Measurements from ENCODE around the gene SYT15.

The SYT15 gene

GRCh38 chr10:46541017-46541661 is 37.8 kb upstream of the SYT15 start:
- TF ChIP-seq SIN3A (IDR thresholded peaks at IDR 0.05; ENCODE audit: borderline replicate concordance, insufficient read depth, low read length) (no peak), POLR2AphosphoS5 (IDR thresholded peaks at IDR 0.05; ENCODE audit: low read depth, low read length) (no peak), TAF1 (IDR thresholded peaks at IDR 0.05; ENCODE audit: borderline replicate concordance, insufficient read depth, low read length) (no peak), FOXP2 (optimal IDR thresholded peaks at IDR 0.05; ENCODE audit: borderline replicate concordance, extremely low read depth, extremely low read length, insufficient read depth) (no peak)
- TF ChIP-seq, protein P1, sequence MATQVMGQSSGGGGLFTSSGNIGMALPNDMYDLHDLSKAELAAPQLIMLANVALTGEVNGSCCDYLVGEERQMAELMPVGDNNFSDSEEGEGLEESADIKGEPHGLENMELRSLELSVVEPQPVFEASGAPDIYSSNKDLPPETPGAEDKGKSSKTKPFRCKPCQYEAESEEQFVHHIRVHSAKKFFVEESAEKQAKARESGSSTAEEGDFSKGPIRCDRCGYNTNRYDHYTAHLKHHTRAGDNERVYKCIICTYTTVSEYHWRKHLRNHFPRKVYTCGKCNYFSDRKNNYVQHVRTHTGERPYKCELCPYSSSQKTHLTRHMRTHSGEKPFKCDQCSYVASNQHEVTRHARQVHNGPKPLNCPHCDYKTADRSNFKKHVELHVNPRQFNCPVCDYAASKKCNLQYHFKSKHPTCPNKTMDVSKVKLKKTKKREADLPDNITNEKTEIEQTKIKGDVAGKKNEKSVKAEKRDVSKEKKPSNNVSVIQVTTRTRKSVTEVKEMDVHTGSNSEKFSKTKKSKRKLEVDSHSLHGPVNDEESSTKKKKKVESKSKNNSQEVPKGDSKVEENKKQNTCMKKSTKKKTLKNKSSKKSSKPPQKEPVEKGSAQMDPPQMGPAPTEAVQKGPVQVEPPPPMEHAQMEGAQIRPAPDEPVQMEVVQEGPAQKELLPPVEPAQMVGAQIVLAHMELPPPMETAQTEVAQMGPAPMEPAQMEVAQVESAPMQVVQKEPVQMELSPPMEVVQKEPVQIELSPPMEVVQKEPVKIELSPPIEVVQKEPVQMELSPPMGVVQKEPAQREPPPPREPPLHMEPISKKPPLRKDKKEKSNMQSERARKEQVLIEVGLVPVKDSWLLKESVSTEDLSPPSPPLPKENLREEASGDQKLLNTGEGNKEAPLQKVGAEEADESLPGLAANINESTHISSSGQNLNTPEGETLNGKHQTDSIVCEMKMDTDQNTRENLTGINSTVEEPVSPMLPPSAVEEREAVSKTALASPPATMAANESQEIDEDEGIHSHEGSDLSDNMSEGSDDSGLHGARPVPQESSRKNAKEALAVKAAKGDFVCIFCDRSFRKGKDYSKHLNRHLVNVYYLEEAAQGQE (IDR thresholded peaks at IDR 0.05; ENCODE audit: insufficient read depth in 1 of 2, low read depth in 2 of 2, low read length in 2 of 2): no peak

GRCh38 chr10:46541735-46542566 is 37.0 kb upstream of the SYT15 start:
- TF ChIP-seq POLR2AphosphoS5 (IDR thresholded peaks at IDR 0.05; ENCODE audit: low read depth, low read length) (no peak), FOXP2 (optimal IDR thresholded peaks at IDR 0.05; ENCODE audit: borderline replicate concordance, extremely low read depth, extremely low read length, insufficient read depth) (no peak), TAF1 (IDR thresholded peaks at IDR 0.05; ENCODE audit: borderline replicate concordance, insufficient read depth, low read length) (no peak), SIN3A (IDR thresholded peaks at IDR 0.05; ENCODE audit: borderline replicate concordance, insufficient read depth, low read length) (no peak)
- TF ChIP-seq, protein P1 (IDR thresholded peaks at IDR 0.05; ENCODE audit: insufficient read depth in 1 of 2, low read depth in 2 of 2, low read length in 2 of 2): no peak

- TF ChIP-seq FOXP2 (optimal IDR thresholded peaks at IDR 0.05; ENCODE audit: borderline replicate concordance, extremely low read depth, extremely low read length, insufficient read depth): no peak
- no peak for TF ChIP-seq TAF1 (IDR thresholded peaks at IDR 0.05; ENCODE audit: borderline replicate concordance, insufficient read depth, low read length)
- TF ChIP-seq POLR2AphosphoS5 (IDR thresholded peaks at IDR 0.05; ENCODE audit: low read depth, low read length): no peak
Observed at GRCh38 chr10:46542567-46543465, 36.1 kb upstream of the SYT15 start.

DNA sequence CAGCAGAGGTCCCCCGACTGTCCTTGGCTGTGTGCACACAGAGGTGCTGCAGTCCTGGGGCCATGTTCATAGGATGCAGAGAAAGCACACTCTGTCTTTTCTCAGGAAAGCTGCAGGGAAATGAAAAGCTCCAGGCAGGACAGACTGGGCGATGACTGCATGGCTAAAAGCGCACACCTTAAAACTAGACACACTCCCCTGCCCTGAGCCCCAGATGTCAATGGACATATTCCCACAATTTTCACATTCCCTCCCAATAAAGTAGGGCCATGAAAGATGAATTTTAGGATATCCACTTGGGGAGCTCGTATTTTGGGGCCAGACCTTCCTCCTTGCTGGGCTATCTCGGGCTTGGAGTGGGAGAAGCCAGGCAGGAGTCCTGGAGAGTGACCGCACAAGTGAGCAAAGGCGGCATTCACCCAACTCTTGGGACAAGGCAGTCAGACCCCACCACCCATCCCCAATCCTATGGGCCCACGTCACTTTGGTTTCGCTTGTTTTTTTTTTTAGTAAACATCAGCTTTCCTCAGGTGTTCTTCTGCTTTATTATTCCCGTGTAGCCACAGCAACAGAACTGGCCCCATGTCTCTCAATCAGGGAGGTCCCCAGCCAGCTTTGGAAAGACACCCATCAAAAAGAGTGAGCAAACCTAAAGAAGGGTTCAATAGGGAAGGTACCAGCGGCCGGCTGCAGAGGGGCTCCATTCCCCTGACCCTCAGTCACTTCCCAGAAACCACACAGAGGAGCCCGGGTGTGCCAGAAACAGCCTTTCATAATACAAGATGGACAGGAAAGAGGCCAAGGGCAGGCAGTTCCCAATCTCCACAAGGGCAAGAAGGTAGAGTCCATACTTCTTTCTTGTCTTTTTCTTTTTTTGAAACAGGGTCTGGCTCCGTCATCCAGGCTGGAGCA is 35.2 kb upstream of the SYT15 start:
- TF ChIP-seq POLR2AphosphoS5 (IDR thresholded peaks at IDR 0.05; ENCODE audit: low read depth, low read length): no peak
- no peak for TF ChIP-seq SIN3A (IDR thresholded peaks at IDR 0.05; ENCODE audit: borderline replicate concordance, insufficient read depth, low read length)
- TF ChIP-seq, protein P1 (IDR thresholded peaks at IDR 0.05; ENCODE audit: insufficient read depth in 1 of 2, low read depth in 2 of 2, low read length in 2 of 2): no peak
- TF ChIP-seq TAF1 (IDR thresholded peaks at IDR 0.05; ENCODE audit: borderline replicate concordance, insufficient read depth, low read length): no peak
- no peak for TF ChIP-seq FOXP2 (optimal IDR thresholded peaks at IDR 0.05; ENCODE audit: borderline replicate concordance, extremely low read depth, extremely low read length, insufficient read depth)

Data from PFSK-1 (cell line).